Liver (tissue), 3 donors: ENCODE measurements around the gene CLK3.

Source experiments
- CTCF ChIP-seq: fragments of 150-350 bp; IDR thresholded peaks from 2 replicates; pipeline ENCODE4 v1.5.1; 2017; ENCODE audit warnings: improper control_type of control experiment, low read depth, low read length; ENCODE audit not compliant: missing input control
- GABPA ChIP-seq, 2 donors: IDR thresholded peaks in 1 of 2; conservative IDR thresholded peaks in 1 of 2; 2 replicates each; pipeline ENCODE4 v1.6.1; 2016; ENCODE audit warnings: antibody characterized with exemption in 2 of 2, mild to moderate bottlenecking in 1 of 2, moderate library complexity in 1 of 2
- JUND ChIP-seq, 2 donors: IDR thresholded peaks; 2 replicates each; pipeline ENCODE4 v1.6.1; 2016; ENCODE audit warnings: antibody characterized with exemption in 2 of 2
- MAX ChIP-seq: IDR thresholded peaks from 2 replicates; pipeline ENCODE4 v1.6.1; 2016; ENCODE audit warnings: antibody characterized with exemption
- TAF1 ChIP-seq: conservative IDR thresholded peaks from 2 replicates; pipeline ENCODE4 v1.6.1; 2016; ENCODE audit warnings: antibody characterized with exemption, mild to moderate bottlenecking
- TF ChIP-seq, protein P1 (sequence below): IDR thresholded peaks from 2 replicates; pipeline ENCODE4 v1.6.1; 2016; ENCODE audit warnings: antibody characterized with exemption
- donor health status: healthy.
- donor health status: healthy.

GRCh38 chr15:74569731-74570070 is 45.9 kb upstream of the CLK3 start:
- TF ChIP-seq GABPA (IDR thresholded peaks at IDR 0.05 in 1 of 2, conservative IDR thresholded peaks at IDR 0.05 in 1 of 2), result no peak
- no peak for TF ChIP-seq CTCF
- TF ChIP-seq TAF1, result no peak
- no peak for TF ChIP-seq MAX
- TF ChIP-seq JUND (IDR thresholded peaks at IDR 0.05), result no peak
- TF ChIP-seq, protein P1, sequence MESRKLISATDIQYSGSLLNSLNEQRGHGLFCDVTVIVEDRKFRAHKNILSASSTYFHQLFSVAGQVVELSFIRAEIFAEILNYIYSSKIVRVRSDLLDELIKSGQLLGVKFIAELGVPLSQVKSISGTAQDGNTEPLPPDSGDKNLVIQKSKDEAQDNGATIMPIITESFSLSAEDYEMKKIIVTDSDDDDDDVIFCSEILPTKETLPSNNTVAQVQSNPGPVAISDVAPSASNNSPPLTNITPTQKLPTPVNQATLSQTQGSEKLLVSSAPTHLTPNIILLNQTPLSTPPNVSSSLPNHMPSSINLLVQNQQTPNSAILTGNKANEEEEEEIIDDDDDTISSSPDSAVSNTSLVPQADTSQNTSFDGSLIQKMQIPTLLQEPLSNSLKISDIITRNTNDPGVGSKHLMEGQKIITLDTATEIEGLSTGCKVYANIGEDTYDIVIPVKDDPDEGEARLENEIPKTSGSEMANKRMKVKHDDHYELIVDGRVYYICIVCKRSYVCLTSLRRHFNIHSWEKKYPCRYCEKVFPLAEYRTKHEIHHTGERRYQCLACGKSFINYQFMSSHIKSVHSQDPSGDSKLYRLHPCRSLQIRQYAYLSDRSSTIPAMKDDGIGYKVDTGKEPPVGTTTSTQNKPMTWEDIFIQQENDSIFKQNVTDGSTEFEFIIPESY, result no peak
